Measurements from ENCODE around the gene PTPN22. TPM values are rescaled to one million over a fixed set of nuclear protein-coding genes. Genes with fewer than 3 reads are reported as not detected.

PTPN22 gene
- total and polyA plus RNA-seq, 2 experiments from 2014 or later: 0.17 to 0.47 TPM

DNA sequence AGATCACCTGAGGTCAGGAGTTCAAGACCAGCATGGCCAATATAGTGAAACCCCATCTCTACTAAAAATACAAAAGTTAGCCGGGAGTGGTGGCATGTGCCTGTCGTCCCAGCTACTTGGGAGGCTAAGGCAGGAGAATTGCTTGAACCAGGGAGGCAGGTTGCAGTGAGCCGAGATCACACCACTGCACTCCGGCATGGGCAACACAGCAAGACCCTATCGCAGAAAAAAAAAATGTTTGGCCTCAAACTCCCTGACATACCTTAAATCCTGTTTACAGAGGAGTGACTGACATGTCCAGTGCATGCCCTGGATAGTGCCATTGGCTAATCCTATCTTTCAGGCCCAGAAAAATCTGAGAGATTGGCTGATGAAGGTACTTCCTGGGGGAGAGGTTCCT, 45.5 kb upstream of the PTPN22 start:
- H3K9me2 ChIP-seq (replicated peaks; ENCODE audit: insufficient read depth): no peaks in the 10 kb centered on the region
- H3K79me2 ChIP-seq: no peaks in the 10 kb centered on the region
- no peak overlapping the region for H2AFZ ChIP-seq
- WGBS (ENCODE audit: low lambda C conversion rate, missing lambda C conversion rate): 90% methylated on average over 5 of the region's 5 CpGs
- no peak overlapping the region for H3K4me3 ChIP-seq
- H3K27ac ChIP-seq: no peak overlapping the region
- DNase-seq (ENCODE audit: low spot score): no peak
- no peaks in the 10 kb centered on the region for H3K36me3 ChIP-seq (replicated peaks; ENCODE audit: insufficient read depth, low read depth)
- H3K4me1 ChIP-seq (ENCODE audit: insufficient read depth): no peaks in the 10 kb centered on the region
- TF ChIP-seq, protein P1, sequence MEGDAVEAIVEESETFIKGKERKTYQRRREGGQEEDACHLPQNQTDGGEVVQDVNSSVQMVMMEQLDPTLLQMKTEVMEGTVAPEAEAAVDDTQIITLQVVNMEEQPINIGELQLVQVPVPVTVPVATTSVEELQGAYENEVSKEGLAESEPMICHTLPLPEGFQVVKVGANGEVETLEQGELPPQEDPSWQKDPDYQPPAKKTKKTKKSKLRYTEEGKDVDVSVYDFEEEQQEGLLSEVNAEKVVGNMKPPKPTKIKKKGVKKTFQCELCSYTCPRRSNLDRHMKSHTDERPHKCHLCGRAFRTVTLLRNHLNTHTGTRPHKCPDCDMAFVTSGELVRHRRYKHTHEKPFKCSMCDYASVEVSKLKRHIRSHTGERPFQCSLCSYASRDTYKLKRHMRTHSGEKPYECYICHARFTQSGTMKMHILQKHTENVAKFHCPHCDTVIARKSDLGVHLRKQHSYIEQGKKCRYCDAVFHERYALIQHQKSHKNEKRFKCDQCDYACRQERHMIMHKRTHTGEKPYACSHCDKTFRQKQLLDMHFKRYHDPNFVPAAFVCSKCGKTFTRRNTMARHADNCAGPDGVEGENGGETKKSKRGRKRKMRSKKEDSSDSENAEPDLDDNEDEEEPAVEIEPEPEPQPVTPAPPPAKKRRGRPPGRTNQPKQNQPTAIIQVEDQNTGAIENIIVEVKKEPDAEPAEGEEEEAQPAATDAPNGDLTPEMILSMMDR (IDR thresholded peaks at IDR 0.05; ENCODE audit: poor library complexity): no peak
- TF ChIP-seq EZH2phosphoT487 (IDR thresholded peaks at IDR 0.05; ENCODE audit: low read depth, severe bottlenecking, unreplicated experiment) (no peak), EZH2 (IDR thresholded peaks at IDR 0.05; ENCODE audit: borderline replicate concordance) (no peak)
- no peaks in the 10 kb centered on the region for H3K9me3 ChIP-seq (ENCODE audit: low read depth)
- no peak overlapping the region for H3K4me2 ChIP-seq
- no peaks in the 10 kb centered on the region for H4K20me1 ChIP-seq (ENCODE audit: insufficient read depth, poor library complexity, severe bottlenecking)
- no peaks in the 10 kb centered on the region for H3K27me3 ChIP-seq

DNA sequence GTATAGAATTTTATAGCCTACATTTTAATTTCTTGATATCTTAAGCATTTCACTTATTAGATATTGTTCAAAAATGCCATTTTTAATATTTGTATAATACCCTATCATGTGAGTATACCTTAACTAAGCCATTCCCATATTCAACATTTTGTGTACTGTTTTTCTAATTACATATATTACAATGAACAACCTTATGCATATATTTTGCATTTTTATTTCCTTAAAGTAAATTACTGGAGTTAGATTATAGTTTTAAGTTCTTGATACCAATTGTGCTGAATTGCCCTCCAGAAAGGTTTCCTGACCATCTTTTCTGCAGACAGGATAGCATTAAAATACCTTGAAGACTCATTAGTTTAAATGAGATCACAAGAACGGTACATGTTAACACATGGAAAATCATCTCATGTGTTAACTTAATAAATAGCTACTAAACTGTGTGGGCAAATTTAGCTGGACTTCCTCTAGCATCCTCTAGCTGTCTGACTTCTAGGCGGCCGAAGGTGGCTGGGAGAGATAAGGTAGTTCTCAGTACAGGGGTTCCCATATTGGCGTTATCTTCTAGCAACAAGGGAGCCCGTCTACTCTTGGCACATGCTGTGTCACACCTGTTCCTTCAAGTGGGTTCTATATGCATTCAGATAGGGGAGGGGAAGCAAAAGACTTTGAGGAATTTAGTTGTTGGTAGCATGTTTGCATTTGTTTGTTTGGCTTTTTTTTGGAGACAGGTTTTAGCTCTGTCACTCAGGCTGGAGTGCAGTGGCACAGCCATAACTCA, 42.6 kb upstream of the PTPN22 start:
- Histone ChIP-seq H2AFZ (no peak overlapping the region), H3K27me3 (no peaks in the 10 kb centered on the region), H3K9me3 (ENCODE audit: low read depth) (no peaks in the 10 kb centered on the region), H3K4me1 (ENCODE audit: insufficient read depth) (no peaks in the 10 kb centered on the region), H3K4me3 (no peak overlapping the region), H3K79me2 (no peaks in the 10 kb centered on the region), H3K36me3 (replicated peaks; ENCODE audit: insufficient read depth, low read depth) (no peaks in the 10 kb centered on the region), H3K4me2 (no peak overlapping the region), H3K27ac (no peak overlapping the region), H4K20me1 (ENCODE audit: insufficient read depth, poor library complexity, severe bottlenecking) (no peaks in the 10 kb centered on the region), H3K9me2 (replicated peaks; ENCODE audit: insufficient read depth) (no peaks in the 10 kb centered on the region)
- no peak for TF ChIP-seq EZH2phosphoT487 (IDR thresholded peaks at IDR 0.05; ENCODE audit: low read depth, severe bottlenecking, unreplicated experiment)
- no peak for DNase-seq (ENCODE audit: low spot score)
- WGBS (ENCODE audit: low lambda C conversion rate, missing lambda C conversion rate): 88% methylated on average over 5 of the region's 5 CpGs

DNA sequence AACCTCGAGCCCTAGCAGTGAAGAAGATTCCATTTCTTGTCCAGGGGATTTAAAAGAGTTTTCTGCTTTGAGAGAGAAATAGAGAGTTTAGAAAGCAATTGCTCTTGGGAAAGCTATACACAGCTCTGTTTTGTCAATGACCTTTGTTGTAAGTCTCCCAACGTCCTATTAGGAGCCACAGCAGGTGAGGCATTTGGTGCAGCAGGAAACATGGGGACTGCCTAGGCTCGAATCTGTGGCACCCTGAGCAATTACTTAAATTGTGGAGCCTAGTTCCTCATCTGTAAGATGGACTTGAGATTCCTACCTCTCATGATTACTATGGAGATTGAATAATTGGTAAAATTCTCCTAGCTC, 41.8 kb upstream of the PTPN22 start:
- Histone ChIP-seq H3K9me3 (ENCODE audit: low read depth) (no peaks in the 10 kb centered on the region), H3K27me3 (no peaks in the 10 kb centered on the region), H3K4me3 (no peak overlapping the region), H2AFZ (no peak overlapping the region), H3K4me2 (no peak overlapping the region), H3K79me2 (no peaks in the 10 kb centered on the region), H3K9me2 (replicated peaks; ENCODE audit: insufficient read depth) (no peaks in the 10 kb centered on the region), H3K27ac (no peak overlapping the region), H3K36me3 (replicated peaks; ENCODE audit: insufficient read depth, low read depth) (no peaks in the 10 kb centered on the region), H4K20me1 (ENCODE audit: insufficient read depth, poor library complexity, severe bottlenecking) (no peaks in the 10 kb centered on the region), H3K4me1 (ENCODE audit: insufficient read depth) (no peaks in the 10 kb centered on the region)
- TF ChIP-seq EZH2 (IDR thresholded peaks at IDR 0.05; ENCODE audit: borderline replicate concordance): no peak
- TF ChIP-seq, protein P1 (IDR thresholded peaks at IDR 0.05; ENCODE audit: poor library complexity): no peak
- TF ChIP-seq EZH2phosphoT487 (IDR thresholded peaks at IDR 0.05; ENCODE audit: low read depth, severe bottlenecking, unreplicated experiment): no peak
- no peak for DNase-seq (ENCODE audit: low spot score)
- WGBS (ENCODE audit: low lambda C conversion rate, missing lambda C conversion rate): 77% methylated on average over 3 of the region's 3 CpGs

DNA sequence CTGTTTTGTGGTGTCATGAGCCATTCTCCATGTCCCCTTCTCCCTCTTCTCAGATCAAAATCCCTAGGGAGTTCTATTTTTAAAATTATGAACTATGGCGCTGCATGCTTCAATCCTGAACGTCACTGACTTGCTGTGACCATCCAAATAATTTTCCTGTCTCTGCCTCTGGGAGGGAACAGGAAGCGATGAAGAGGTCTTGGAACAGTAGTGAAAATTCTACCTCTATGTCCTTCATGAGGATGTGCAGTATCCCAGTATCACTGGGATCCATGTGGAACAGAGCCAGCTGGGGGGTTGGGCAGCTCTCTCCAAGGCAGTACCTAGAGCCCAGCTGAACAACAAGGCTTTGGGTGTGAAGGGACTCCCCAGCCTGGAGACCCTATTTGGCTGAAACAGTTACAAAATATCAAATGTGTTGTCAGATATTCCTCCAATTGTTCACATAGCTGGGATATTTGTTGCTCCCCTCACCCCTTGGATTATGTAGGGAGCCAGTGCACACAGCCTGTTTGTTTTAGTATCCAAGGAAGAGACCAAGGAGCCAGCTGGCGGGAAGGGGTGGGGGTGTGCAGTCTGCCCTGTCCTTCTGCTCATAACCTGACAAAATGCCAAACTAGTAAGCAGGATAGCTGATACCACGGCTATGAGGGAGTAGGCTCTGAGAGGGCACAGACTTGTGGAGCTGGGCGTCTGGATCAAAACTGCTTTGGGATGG, 41.2 kb upstream of the PTPN22 start:
- Histone ChIP-seq H3K9me3 (ENCODE audit: low read depth) (no peaks in the 10 kb centered on the region), H3K4me1 (ENCODE audit: insufficient read depth) (no peaks in the 10 kb centered on the region), H3K4me3 (no peak overlapping the region), H3K27me3 (no peaks in the 10 kb centered on the region), H3K27ac (no peak overlapping the region), H3K9me2 (replicated peaks; ENCODE audit: insufficient read depth) (no peaks in the 10 kb centered on the region), H2AFZ (no peak overlapping the region), H3K4me2 (no peak overlapping the region), H3K79me2 (no peaks in the 10 kb centered on the region), H4K20me1 (ENCODE audit: insufficient read depth, poor library complexity, severe bottlenecking) (no peaks in the 10 kb centered on the region), H3K36me3 (replicated peaks; ENCODE audit: insufficient read depth, low read depth) (no peaks in the 10 kb centered on the region)
- peak; percentile 16 for DNase-seq (ENCODE audit: low spot score)
- 82% methylated on average over 6 of the region's 6 CpGs for WGBS (ENCODE audit: low lambda C conversion rate, missing lambda C conversion rate)
- TF ChIP-seq, protein P1 (IDR thresholded peaks at IDR 0.05; ENCODE audit: poor library complexity): no peak
- no peak for TF ChIP-seq EZH2 (IDR thresholded peaks at IDR 0.05; ENCODE audit: borderline replicate concordance)
- no peak for TF ChIP-seq EZH2phosphoT487 (IDR thresholded peaks at IDR 0.05; ENCODE audit: low read depth, severe bottlenecking, unreplicated experiment)
